Skeletal muscle satellite cell (primary cell): Measurements from ENCODE around the gene LRRC15.

Source experiments
- H3K27me3 ChIP-seq: 2 replicates; pipeline ENCODE4 v1.7.0; 2013; ENCODE audit warnings: low read length; ENCODE audit not compliant: control insufficient read depth, insufficient read depth
- H3K36me3 ChIP-seq: 2 replicates; pipeline ENCODE4 v1.7.0; 2013; ENCODE audit warnings: mild to moderate bottlenecking, control low read depth, low read length; ENCODE audit not compliant: insufficient read depth
- H3K4me1 ChIP-seq: 2 replicates; pipeline ENCODE4 v1.7.0; 2013; ENCODE audit warnings: low read length; ENCODE audit not compliant: control insufficient read depth, insufficient read depth
- H3K4me2 ChIP-seq: 2 replicates; pipeline ENCODE4 v1.7.0; 2013; ENCODE audit warnings: mild to moderate bottlenecking, low read length
- H3K4me3 ChIP-seq: 2 replicates; pipeline ENCODE4 v1.7.0; 2013; ENCODE audit warnings: low read length
- H3K9ac ChIP-seq: 2 replicates; pipeline ENCODE4 v1.7.0; 2013; ENCODE audit warnings: mild to moderate bottlenecking, low read depth, low read length, moderate library complexity
- H3K9me3 ChIP-seq: replicated peaks from 2 replicates; pipeline ENCODE4 v1.7.0; 2013; ENCODE audit warnings: mild to moderate bottlenecking, control low read depth, low read length

LRRC15 gene

DNA sequence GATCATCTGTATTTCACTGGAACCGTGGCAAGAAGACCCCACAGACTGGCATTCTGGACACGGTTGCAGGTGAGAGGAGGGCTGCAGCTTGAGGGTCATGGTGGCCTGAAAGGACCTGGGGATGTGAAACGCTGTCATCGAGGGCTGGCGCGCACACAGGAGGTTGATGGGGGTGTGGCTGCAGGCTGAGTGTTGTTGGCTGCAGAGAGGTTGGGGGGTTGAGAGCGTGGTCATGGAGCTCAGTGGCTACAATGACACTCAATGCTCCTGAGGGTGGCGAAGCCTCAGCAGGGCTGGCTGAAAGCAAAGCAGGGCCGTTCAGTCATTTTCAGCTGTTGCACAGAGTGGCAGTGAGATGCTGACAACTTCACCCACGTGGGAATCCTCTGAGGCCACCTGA lies 39.4 kb downstream of the LRRC15 start:
- no peaks in the 10 kb centered on the region for H3K9me3 ChIP-seq
- no peak overlapping the region for H3K4me2 ChIP-seq
- no peak overlapping the region for H3K4me3 ChIP-seq
- peaks cover 12% of the 10 kb centered on the region for H3K4me1 ChIP-seq
- no peak overlapping the region for H3K9ac ChIP-seq
- H3K27me3 ChIP-seq: peaks cover 47% of the 10 kb centered on the region
- H3K36me3 ChIP-seq: no peaks in the 10 kb centered on the region

DNA sequence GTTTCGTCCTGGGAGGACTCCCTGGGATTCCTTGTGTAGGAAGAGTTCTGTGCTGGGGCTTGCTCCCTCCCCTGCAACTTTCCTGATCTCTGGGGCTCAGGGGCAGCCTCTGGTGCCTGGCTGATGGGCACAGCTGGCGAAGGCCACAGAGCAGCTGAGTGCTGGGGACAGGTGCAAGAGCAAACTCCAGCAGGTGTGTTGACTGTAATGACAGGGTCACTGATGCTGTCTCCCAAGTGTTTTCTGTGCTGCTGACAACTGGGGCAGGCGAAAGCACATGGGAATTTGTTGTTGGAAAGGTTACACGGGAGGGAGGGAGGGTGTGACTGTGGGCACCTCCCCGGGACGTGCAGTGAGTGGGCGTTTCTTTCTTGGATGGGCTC lies 40.0 kb downstream of the LRRC15 start:
- H3K9me3 ChIP-seq: no peaks in the 10 kb centered on the region
- no peak overlapping the region for H3K4me3 ChIP-seq
- H3K27me3 ChIP-seq: peaks cover 47% of the 10 kb centered on the region
- H3K36me3 ChIP-seq: no peaks in the 10 kb centered on the region
- H3K4me2 ChIP-seq: no peak overlapping the region
- no peak overlapping the region for H3K9ac ChIP-seq
- H3K4me1 ChIP-seq: peaks cover 12% of the 10 kb centered on the region

DNA sequence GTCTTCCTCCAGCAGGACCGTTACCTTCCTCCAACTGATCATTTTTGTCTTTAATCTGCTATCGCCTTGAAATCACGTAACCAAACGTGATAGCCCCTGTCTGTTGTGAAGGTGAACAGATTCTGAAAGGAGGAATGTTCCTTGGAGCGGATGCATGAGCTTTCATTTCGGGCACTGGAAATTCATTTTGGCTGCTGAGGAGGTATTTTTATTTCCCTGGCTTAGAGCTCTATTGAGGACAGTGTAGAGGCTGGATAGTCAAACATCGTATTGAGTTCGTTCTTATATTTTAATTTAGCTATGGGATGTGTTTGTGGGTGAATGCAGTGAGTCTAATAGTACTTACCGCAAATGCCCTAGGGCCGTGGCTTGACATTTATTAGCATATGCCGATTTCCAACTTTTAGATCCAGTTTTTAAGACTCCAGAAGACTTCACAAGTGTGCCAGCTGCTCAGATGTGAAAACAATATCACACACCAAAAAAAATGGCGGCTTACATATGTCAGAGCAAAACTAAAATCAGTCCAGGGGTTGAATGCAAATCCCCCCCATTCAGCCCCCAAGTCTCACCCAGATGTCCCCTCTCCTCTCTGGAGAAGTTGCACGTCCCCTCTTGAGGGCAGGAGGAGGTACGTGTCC lies 40.5 kb downstream of the LRRC15 start:
- H3K9ac ChIP-seq: no peak overlapping the region
- H3K4me3 ChIP-seq: no peak overlapping the region
- peaks cover 16% of the 10 kb centered on the region for H3K4me1 ChIP-seq
- H3K9me3 ChIP-seq: no peaks in the 10 kb centered on the region
- peaks cover 49% of the 10 kb centered on the region for H3K27me3 ChIP-seq
- peak overlapping the region; percentile 8 for H3K4me2 ChIP-seq
- no peaks in the 10 kb centered on the region for H3K36me3 ChIP-seq

DNA sequence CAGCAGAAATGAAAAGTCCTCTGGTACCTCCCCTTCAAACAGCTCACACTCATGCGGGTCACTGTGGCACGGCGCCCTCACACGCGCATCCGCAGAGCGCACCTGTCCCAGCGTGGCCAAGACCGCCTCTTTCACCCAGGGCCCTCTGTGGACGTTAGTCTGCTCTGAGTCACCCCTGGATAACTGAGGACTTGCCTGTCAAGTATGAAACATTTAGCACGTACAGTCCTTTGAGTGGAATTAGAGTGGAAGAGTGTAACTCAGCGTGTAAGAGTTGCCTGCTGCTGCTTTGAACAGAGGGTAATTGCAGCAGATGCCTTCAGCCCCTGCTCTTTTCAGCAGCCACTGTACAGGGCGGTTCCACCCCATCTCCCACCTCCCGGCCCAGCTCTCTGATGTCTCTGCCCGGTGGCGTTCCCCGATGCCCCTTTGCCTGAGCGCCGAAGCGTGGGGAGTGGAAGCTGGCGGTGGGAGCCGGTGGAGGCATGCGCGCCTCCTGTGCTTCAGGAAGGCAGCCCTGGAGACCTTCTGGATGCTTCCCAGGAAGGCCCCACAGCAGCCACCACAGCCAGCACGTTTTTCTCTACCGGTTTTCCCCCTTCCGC lies 41.4 kb downstream of the LRRC15 start:
- no peak overlapping the region for H3K9ac ChIP-seq
- H3K36me3 ChIP-seq: no peaks in the 10 kb centered on the region
- H3K4me1 ChIP-seq: peaks cover 17% of the 10 kb centered on the region
- peaks cover 47% of the 10 kb centered on the region for H3K27me3 ChIP-seq
- peak overlapping the region; percentile 8 for H3K4me2 ChIP-seq
- no peaks in the 10 kb centered on the region for H3K9me3 ChIP-seq
- H3K4me3 ChIP-seq: no peak overlapping the region

DNA sequence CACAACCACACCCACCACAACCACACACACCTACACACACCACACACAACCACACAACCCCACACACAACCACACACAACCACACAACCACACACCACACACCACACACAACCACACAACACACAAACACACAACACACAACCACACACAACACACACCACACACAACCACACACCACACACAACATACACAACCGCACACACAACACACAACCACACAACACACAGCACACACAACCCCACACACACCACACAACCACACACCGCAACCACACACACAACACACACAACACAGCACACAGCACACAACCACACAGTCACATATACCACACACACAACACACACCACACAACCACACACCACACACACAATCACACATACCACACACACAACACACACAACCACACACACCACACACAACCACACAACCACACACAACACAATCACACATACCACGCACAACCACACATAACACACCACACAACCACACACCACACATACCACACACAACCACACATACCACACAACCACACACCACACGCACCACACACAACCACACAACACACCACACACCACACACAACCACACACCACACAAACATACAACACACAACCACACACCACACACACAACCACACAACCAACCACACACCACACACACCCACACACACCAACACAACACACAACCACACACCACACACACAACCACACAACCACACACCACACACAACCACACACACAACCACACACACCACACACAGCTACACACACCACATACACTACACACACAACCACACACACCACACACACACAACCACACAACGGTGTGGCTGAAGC lies 42.1 kb downstream of the LRRC15 start:
- Histone ChIP-seq H3K36me3 (no peaks in the 10 kb centered on the region), H3K4me1 (peaks cover 19% of the 10 kb centered on the region), H3K4me3 (no peak overlapping the region), H3K9me3 (no peaks in the 10 kb centered on the region), H3K27me3 (peaks cover 39% of the 10 kb centered on the region), H3K9ac (no peak overlapping the region), H3K4me2 (no peak overlapping the region)

DNA sequence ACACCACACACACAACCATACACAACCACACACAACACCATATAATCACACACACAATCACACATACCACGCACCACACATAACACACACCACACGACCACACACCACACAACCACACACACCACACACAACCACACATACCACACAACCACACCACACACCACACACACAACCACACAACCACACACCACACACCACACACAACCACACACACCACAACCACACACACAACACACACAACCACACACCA lies 42.6 kb downstream of the LRRC15 start:
- H3K9ac ChIP-seq: no peak overlapping the region
- no peak overlapping the region for H3K4me2 ChIP-seq
- peaks cover 35% of the 10 kb centered on the region for H3K27me3 ChIP-seq
- no peaks in the 10 kb centered on the region for H3K9me3 ChIP-seq
- H3K4me1 ChIP-seq: peaks cover 23% of the 10 kb centered on the region
- no peak overlapping the region for H3K4me3 ChIP-seq
- no peaks in the 10 kb centered on the region for H3K36me3 ChIP-seq

DNA sequence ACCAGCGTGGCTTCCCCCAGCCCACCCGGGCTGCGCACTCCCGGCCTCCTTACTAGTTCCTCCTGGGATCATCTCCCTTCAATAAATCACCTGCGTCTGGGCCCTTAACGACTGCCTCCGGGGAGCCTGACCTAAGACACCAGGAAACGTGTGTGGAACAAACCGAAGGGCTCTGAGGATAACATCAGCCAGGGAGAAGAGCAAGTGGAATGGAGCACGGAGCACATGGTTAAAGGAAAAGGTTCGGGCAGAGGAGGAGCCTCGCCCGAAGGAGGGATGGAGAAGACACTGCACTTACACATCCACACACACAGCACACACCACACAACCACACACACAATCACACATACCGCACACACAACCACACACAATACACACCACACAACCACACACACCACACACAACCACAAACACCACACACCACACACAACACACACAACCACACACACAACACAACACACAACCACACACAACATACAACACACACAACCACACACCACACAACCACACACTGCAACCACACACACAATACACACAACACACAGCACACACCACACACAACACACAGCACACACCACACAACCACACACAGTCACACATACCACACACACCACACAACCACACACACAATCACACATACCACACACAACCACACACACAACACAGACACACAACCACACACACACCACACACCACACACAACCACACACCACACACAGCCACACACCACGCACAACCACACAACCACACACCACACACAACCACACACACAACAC lies 43.2 kb downstream of the LRRC15 start:
- Histone ChIP-seq H3K4me1 (peaks cover 23% of the 10 kb centered on the region), H3K36me3 (no peaks in the 10 kb centered on the region), H3K4me3 (no peak overlapping the region), H3K4me2 (no peak overlapping the region), H3K27me3 (peaks cover 35% of the 10 kb centered on the region), H3K9ac (no peak overlapping the region), H3K9me3 (no peaks in the 10 kb centered on the region)

DNA sequence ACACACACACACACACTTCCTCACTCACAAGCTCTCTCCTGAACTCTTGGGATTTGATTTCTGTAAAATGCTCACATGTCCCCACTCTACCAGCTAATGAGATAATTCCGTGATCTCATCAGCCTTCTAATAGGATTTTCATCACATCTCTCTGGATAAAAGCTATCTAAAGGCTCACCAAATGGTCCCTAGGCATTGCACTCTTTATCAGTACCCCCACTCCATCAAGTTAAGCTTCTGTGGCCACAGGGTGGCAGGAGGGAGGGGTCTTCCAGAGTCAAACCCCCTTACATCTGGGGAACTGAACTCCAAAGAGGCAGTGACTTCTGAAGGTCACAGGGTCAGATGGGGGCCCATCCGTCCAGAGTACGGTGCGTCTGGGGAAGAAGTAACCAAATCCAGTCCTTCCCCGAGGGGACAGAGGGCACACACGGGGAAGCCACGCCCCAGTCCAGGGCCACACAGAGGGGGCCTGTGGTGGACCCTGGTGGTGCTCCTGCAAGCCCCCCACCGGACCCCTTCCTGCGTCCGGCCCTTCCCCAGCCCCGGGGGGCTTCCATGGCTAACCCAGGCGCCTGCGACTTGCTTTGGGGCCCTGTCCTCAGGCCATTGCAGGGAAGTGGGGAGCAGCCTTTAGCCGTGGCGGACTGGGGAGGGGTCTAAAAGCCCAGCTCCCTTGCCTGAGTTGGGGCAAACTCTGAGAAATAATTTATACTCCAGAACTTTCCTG lies 44.0 kb downstream of the LRRC15 start:
- no peak overlapping the region for H3K4me2 ChIP-seq
- H3K4me3 ChIP-seq: no peak overlapping the region
- peaks cover 33% of the 10 kb centered on the region for H3K27me3 ChIP-seq
- H3K9ac ChIP-seq: no peak overlapping the region
- no peaks in the 10 kb centered on the region for H3K36me3 ChIP-seq
- H3K4me1 ChIP-seq: peaks cover 19% of the 10 kb centered on the region
- H3K9me3 ChIP-seq: no peaks in the 10 kb centered on the region

DNA sequence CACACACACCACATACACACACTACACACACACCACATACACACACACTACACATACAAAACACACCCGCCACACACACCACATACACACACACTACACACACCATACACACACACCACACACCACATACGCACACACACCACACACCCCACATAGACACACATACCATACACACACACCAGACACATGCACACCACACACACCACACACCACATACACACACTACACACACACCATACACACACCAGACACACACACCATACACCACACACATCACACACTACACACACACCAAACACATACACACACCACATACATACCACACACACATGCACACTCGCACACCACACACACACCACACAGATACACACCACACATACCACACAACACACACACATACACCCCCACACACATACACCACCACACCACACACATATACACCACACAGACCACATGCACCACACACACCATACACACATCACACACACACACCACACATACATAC lies 44.7 kb downstream of the LRRC15 start:
- Histone ChIP-seq H3K27me3 (peaks cover 31% of the 10 kb centered on the region), H3K36me3 (no peaks in the 10 kb centered on the region), H3K9me3 (no peaks in the 10 kb centered on the region)

DNA sequence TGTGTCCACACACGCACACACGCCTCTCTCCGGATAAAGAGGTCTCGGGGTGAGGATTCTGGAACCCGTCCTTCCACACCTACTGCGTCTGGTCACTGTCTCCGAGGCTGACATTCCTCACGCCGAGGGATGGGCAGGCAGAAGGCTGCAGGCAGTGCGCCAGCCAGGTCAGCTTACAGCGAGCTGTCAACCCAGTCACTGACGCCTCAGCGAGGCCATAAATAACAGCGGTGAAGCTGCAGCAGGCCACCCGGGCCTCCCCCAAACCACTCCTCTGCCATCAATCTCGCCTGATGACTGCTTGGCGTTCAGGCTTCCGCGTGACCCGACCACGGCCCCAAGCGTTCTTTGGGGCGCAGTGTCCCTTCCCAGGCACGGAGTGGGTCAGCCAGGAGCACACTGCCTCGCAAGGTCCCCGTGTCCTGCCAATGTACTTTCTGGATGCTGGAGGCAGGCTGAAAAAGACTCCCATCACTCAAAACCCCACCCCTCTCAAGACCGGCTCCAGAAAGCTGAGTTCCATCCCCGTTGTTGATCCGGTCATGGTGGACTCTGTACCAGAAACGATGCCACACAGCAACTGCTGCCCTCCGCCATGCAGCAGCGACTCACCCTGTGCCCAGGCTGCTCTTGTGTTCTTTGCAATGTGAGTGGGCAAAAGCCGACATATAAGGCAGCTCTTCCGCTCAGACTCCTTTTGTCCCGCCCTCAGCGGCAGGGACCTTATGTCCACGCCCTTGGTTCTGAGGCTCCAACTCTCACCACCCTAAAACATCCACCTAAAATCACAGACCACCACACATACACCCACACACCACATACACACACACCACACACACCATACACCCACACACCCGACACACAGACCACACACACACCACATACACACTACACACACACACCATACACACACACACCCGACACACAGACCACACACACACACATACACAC lies 45.5 kb downstream of the LRRC15 start:
- no peak overlapping the region for H3K4me3 ChIP-seq
- no peak overlapping the region for H3K9ac ChIP-seq
- H3K9me3 ChIP-seq: no peaks in the 10 kb centered on the region
- H3K4me2 ChIP-seq: peak overlapping the region; percentile 38
- H3K27me3 ChIP-seq: peaks cover 27% of the 10 kb centered on the region
- H3K4me1 ChIP-seq: peaks cover 19% of the 10 kb centered on the region
- H3K36me3 ChIP-seq: no peaks in the 10 kb centered on the region

More for the DNA sequence above, 44.7 kb downstream of the LRRC15 start:
- Histone ChIP-seq H3K4me1 (peaks cover 19% of the 10 kb centered on the region), H3K4me3 (no peak overlapping the region), H3K4me2 (no peak overlapping the region), H3K9ac (no peak overlapping the region)
